Erythroblast (primary cell): ENCODE results near the gene CCDC188.

Experiments
- GATA1 ChIP-seq: IDR thresholded peaks from 2 replicates; pipeline ENCODE4 v1.6.1; 2011; ENCODE audit warnings: low read depth, mild to moderate bottlenecking, control low read depth, low read length, moderate library complexity
- POLR2A ChIP-seq: IDR thresholded peaks from 2 replicates; pipeline ENCODE4 v1.6.1; 2011; ENCODE audit warnings: mild to moderate bottlenecking, low read length

- no peak for TF ChIP-seq POLR2A
- no peak for TF ChIP-seq GATA1
Observed at GRCh38 chr22:20193761-20194494, 43.1 kb upstream of the CCDC188 start.
